ENCODE measurements around the gene UVSSA. TPM values are rescaled to one million over a fixed set of nuclear protein-coding genes. Genes with fewer than 3 reads are reported as not detected.
"Not testable (repeated sequence)": the region's sequence is repeated elsewhere in the genome, so short reads cannot be mapped to it uniquely, and the experiment has no call there.

UVSSA gene
- polyA plus RNA-seq, 1 donor, result 16.2 TPM

- DNase-seq, result no peak
Observed at GRCh38 chr4:1362046-1362445, 15.0 kb downstream of the UVSSA start.

- DNase-seq, result no peak
Observed at GRCh38 chr4:1362521-1362920, 15.5 kb downstream of the UVSSA start.

- no peak for DNase-seq
Observed at GRCh38 chr4:1363513-1363912, 16.5 kb downstream of the UVSSA start.

GRCh38 chr4:1364217-1364616 lies 17.2 kb downstream of the UVSSA start:
- DNase-seq, result no peak

- DNase-seq, result no peak
Observed at GRCh38 chr4:1364748-1365147, 17.7 kb downstream of the UVSSA start.

- no peak for DNase-seq
Observed at GRCh38 chr4:1365271-1366178, 18.5 kb downstream of the UVSSA start.

GRCh38 chr4:1366371-1367229 lies 19.6 kb downstream of the UVSSA start:
- DNase-seq, result no peak

GRCh38 chr4:1367230-1367935 lies 20.4 kb downstream of the UVSSA start:
- no peak for DNase-seq

GRCh38 chr4:1367936-1368289 lies 20.9 kb downstream of the UVSSA start:
- DNase-seq, result no peak

GRCh38 chr4:1368421-1369090 lies 21.5 kb downstream of the UVSSA start:
- no peak for DNase-seq

GRCh38 chr4:1369091-1369450 lies 22.1 kb downstream of the UVSSA start:
- DNase-seq, result no peak

- no peak for DNase-seq
Observed at GRCh38 chr4:1369479-1370079, 22.6 kb downstream of the UVSSA start.

- DNase-seq, result no peak
Observed at GRCh38 chr4:1370321-1371124, 23.5 kb downstream of the UVSSA start.

- DNase-seq, result no peak
Observed at GRCh38 chr4:1371176-1372165, 24.5 kb downstream of the UVSSA start.

- DNase-seq, result not testable (repeated sequence)
Observed at GRCh38 chr4:1372576-1372975, 25.6 kb downstream of the UVSSA start.

- DNase-seq, result no peak
Observed at GRCh38 chr4:1373892-1374705, 27.1 kb downstream of the UVSSA start.

GRCh38 chr4:1374706-1375045 lies 27.7 kb downstream of the UVSSA start:
- DNase-seq, result no peak

GRCh38 chr4:1375051-1375721 lies 28.2 kb downstream of the UVSSA start:
- DNase-seq, result no peak
